Measurements from ENCODE around the gene HDAC4.
A peak's percentile ranks its signal among the peaks of the same experiment; 100 is the strongest.

DNA sequence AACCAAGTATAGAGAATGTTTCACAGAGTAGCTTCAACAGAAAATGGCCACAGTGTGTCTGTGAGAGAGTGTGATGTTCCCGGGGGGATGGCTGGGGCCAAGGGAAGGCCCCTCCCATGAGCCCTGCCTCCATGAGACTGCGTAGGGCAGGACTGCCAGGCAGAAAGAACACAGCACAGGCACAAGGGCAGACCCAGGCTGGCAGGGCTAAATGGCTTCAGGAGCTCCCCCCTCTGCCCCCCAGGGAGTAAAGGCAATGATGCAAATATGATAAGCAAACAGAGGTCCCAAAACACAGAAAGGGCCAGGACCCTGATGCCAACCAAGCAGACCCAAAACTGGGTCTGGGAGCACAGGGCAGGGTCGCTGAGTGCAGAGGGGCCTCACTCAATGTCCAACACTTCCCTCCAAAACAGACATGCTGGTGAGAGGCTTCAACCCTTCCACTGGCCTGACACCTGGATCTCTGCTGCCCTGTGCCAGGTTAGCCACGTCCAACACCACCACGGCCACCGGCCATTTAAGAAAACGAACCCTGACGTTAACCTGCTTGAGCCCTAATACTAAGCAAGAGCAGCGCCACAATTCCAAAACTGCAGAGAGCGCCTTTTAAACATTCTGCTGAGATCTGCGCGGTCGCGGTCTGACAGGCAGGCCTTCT is 90.3 kb downstream of the HDAC4 start:
- peak; percentile 13 for TF ChIP-seq EP300 (IDR thresholded peaks at IDR 0.05)
- TF ChIP-seq, protein P1, sequence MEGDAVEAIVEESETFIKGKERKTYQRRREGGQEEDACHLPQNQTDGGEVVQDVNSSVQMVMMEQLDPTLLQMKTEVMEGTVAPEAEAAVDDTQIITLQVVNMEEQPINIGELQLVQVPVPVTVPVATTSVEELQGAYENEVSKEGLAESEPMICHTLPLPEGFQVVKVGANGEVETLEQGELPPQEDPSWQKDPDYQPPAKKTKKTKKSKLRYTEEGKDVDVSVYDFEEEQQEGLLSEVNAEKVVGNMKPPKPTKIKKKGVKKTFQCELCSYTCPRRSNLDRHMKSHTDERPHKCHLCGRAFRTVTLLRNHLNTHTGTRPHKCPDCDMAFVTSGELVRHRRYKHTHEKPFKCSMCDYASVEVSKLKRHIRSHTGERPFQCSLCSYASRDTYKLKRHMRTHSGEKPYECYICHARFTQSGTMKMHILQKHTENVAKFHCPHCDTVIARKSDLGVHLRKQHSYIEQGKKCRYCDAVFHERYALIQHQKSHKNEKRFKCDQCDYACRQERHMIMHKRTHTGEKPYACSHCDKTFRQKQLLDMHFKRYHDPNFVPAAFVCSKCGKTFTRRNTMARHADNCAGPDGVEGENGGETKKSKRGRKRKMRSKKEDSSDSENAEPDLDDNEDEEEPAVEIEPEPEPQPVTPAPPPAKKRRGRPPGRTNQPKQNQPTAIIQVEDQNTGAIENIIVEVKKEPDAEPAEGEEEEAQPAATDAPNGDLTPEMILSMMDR (IDR thresholded peaks at IDR 0.05): no peak
- TF ChIP-seq POLR2A (IDR thresholded peaks at IDR 0.05): no peak
- TF ChIP-seq POLR2AphosphoS5 (IDR thresholded peaks at IDR 0.05): no peak

All from stomach (tissue), 4 donors.